HG03159 (cell line): ENCODE data around the gene FLG2.
"Not testable (repeated sequence)": the region's sequence is repeated elsewhere in the genome, so short reads cannot be mapped to it uniquely, and the experiment has no call there.

Experiments used
- ATAC-seq: cut with Tn5 transposase; IDR thresholded peaks from one replicate; pipeline ENCODE4 v1.9.1; 2021; ENCODE audit warnings: mild to moderate bottlenecking, moderate library complexity; ENCODE audit not compliant: unreplicated experiment

FLG2 gene

DNA sequence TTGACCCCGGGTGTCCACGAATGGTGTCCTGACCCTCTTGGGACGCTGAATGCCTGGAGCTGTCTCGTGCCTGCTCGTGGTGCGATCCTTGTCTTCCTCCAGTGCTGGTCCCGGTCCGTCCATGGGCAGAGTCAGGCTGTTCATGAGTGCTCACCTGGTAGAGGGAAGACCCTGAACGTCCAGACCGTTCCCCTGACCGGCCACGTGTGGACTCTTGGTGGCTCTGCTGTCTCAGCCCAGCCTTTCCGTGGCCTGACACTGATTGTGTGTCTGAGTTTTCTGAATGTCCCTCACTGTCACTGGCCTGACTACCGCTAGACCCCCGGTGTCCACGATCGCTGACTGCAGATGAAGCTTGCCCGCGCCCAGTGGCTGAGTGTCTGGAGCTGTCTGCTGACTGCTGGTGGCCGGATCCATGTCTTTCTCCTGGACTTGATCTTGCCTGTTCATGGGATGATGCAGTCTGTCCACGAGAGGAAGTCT lies 46.4 kb downstream of the FLG2 start:
- no peak for ATAC-seq

DNA sequence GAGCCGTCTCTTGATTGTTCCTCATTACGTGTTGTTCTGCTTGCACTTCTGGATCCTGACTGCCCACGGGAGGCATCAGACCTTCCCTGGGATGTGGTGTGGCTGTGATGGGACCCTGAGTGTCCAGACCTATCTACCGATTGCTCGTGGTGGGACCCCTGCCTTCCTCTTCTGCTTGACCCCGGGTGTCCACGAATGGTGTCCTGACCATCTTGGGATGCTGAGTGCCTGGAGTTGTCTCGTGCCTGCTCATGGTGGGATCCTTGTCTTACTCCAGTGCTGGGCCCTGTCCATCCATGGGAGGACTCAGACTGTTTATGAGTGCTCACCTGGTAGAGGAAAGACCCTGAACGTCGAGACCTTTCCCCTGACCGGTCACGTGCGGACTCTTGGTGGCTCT lies 47.6 kb downstream of the FLG2 start:
- ATAC-seq: not testable (repeated sequence)

DNA sequence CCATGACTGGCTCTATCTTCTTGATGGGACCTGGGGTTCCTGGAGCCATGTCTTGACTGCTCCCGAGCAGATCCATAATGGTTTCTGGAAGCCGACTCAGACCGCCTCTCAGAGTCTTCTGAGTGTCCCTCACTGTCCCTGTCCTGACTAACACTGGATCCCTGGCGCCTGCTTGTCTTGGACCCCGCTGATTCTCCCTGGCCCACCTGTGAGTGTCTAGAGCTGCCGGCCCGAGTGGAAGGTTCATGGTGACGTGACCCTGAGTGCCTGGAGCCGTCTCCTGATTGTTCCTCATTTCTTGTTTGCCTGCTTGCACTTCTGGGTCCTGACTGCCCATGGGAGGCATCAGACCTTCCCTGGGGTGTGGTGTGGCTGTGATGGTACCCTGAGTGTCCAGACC lies 49.9 kb downstream of the FLG2 start:
- ATAC-seq: no peak

DNA sequence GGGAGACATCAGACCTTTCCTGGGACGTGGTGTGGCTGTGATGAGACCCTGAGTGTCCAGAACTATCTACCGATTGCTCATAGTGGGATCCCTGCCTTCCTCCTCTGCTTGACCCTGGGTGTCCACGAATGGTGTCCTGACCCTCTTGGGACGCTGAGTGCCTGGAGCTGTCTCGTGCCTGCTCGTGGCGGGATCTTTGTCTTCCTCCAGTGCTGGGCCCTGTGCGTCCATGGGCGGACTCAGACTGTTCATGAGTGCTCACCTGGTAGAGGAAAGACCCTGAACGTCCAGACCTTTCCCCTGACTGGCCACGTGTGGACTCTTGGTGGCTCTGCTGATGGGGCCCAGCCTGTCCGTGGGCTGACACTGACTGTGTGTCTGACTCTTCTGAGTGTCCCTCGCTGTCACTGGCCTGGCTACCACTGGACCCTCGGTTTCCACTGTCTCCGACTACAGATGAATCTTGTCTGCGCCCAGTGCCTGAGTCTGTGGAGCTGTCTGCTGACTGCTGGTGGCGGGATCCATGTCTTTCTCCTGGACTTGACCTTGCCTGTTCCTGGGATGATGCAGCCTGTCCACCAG lies 50.4 kb downstream of the FLG2 start:
- ATAC-seq: not testable (repeated sequence)

DNA sequence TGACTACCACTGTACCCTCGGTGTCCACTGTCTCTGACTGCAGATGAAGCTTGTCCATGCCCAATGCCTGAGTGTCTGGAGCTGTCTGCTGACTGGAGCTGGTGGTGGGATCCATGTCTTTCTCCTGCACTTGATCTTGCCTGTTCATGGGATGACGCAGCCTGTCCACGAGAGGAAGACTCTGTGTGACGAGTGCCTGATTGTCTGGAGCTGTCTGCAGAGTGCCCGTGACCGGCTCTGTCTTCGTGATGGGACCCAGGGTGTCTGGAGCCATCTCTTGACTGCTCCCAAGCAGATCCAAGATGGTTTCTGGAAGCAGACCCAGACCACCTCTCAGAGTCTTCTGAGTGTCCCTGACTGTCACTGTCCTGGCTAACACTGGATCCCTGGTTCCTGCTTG lies 51.0 kb downstream of the FLG2 start:
- not testable (repeated sequence) for ATAC-seq

DNA sequence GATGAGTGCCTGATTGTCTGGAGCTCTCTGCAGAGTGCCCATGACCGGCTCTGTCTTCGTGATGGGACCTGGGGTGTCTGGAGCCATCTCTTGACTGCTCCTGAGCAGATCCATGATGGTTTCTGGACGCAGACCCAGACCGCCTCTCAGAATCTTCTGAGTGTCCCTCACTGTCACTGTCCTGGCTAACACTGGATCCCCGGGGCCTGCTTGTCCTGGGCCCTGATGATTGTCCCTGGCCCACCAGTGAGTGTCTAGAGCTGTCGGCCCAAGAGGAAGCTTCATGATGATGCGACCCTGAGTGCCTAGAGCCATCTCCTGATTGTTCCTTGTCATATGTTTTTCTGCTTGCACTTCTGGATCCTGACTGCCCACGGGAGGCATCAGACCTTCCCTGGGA lies 51.8 kb downstream of the FLG2 start:
- ATAC-seq: not testable (repeated sequence)

DNA sequence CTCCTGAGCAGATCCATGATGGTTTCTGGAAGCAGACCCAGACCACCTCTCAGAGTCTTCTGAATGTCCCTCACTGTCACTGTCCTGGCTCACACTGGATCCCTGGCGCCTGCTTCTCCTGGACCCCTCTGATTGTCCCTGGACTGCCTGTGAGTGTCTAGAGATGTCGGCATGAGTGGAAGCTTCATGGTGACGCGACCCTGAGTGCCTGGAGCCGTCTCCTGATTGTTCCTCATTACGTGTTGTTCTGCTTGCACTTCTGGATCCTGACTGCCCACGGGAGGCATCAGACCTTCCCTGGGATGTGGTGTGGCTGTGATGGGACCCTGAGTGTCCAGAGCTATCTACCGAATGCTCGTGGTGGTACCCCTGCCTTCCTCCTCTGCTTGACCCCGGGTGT lies 53.7 kb downstream of the FLG2 start:
- ATAC-seq: not testable (repeated sequence)

DNA sequence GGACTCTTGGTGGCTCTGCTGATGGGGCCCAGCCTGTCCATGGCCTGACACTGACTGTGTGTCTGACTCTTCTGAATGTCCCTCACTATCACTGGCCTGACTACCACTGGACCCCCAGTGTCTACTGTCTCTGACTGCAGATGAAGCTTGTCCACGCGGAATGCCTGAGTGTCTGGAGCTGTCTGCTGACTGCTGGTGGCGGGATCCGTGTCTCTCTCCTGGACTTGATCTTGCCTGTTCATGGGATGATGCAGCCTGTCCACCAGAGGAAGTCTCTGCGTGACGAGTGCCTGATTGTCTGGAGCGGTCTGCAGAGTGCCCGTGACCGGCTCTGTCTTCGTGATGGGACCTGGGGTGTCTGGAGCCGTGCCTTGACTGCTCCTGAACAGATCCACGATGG lies 55.0 kb downstream of the FLG2 start:
- not testable (repeated sequence) for ATAC-seq

DNA sequence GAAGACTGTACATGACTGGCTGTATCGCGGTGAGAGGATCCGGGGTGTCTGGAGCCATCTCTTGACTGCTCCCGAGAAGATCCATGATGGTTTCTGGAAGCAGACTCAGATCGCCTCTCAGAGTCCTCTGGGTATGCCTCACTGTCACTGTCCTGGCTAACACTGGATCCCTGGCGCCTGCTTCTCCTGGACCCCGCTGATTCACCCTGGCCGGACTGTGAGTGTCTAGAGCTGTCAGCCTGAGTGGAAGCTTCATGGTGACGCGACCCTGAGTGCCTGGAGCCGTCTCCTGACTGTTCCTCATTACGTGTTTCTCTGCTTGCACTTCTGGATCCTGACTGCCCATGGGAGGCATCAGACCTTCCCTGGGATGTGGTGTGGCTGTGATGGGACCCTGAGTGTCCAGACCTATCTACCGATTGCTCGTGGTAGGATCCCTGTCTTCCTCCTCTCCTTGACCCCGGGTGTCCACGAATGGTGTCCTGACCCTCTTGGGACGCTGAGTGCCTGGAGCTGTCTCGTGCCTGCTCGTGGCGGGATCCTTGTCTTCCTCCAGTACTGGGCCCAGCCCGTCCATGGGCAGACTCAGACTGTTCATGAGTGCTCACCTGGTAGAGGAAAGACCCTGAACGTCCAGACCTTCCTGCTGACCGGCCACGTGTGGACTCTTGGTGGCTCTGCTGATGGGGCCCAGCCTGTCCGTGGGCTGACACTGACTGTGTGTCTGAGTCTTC lies 56.5 kb downstream of the FLG2 start:
- ATAC-seq: not testable (repeated sequence)
